CD4-positive, alpha-beta T cell treated with Interleukin-6 at 100 ng/mL for 8 hours (primary cell): ENCODE data around the gene HS6ST2.
A peak's percentile ranks its signal among the peaks of the same experiment; 100 is the strongest.

ENCODE experiments used
- DNase-seq: peaks from one replicate; pipeline ENCODE4 v3.0.0-alpha.2; 2020; ENCODE audit warnings: mixed read lengths, low spot score

HS6ST2 gene

DNA sequence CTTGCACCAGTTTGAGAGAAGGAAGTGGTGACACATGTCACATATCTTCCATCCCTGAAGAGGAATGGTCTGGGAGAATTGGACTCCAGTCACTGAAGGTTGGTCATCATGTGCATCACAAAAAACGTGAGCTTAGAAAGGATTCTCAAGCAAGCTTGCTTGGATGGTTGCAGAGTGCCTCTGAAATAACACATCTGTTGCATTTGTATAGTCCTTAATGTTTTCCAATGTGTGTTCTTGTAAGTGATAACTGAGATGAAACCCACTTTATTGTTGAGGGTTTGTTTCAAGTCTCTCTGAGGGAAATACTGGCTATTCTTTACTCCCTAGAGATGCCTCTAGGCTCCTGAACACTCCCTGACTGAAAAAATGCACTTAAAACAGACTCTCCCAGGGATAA, 285.1 kb downstream of the HS6ST2 start:
- no peak for DNase-seq

DNA sequence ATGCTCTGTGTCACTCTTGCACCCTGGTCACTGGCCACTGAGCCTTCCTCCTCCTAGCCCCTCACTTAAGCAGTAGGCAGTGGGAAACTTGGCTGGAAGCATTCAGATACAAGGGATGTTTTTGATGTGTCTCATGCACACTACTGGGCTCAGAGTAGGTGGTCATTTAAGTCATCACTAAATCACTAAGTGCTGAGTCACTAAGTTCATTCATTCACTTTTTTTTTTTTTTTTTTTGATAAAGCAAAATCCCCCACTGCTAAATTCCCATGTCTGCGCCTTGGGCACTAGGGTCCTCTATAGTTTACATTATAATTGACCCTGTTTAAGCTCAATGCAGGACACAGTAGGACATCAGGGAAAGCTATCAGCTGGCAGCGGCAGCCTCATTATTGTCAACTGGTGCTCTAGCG, 287.2 kb downstream of the HS6ST2 start:
- no peak for DNase-seq

DNA sequence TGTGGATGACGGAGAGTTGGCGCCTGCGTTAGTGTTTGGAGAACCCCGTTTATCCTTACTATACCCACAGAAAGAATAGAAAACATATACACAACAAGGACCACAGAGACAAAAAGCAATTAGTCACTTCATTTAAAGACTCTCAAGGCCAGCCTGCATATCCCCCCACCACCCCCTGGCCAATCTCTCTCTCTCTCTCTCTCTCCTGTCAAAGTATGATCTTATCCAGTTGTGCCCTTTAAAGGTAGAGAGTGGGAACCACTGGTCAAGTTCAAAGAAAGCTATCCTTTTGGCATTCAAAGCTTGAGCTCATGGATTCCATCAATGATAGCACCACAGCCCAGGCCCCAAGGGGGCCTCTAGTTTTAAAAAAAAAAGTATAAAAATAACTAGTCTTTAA, 289.3 kb downstream of the HS6ST2 start:
- DNase-seq, result no peak

DNA sequence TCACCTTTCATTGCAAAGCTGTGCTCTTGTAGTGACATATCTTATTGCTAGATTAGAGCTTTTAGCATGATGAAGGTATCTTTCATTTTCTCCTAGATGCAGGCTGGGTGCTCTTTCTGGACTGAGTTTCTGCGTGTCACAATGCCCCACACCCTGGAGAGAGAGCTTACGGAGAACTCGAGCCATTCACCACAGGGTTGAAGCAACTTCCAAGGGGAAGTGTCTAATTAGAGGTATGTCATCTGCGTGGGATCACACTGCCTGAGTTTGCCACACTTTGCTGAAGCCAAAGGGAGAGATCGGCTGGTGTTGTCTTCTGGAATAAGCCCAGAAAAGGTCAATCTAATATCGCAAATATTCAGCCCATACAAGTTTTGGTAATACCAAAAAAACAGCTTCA, 290.3 kb downstream of the HS6ST2 start:
- DNase-seq, result no peak

DNA sequence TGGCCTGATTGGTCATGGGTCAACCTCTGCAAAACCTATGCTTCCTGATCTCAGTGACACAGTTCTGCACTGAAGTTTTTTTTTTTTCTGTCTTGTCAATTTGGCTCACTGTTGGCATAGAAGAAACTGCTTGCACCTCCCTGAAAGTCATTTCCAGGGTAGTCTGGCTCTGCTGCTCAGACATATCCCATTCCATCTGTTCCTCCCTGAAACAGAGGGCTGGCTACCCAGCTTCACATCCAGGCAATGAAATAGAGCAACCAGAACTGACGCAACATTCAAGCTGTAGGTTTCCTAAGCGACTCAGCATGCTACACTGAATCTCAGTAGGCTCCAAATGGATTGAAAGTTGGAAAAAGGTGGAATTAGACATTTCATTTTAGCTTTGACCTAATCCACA, 292.8 kb downstream of the HS6ST2 start:
- DNase-seq, result no peak

DNA sequence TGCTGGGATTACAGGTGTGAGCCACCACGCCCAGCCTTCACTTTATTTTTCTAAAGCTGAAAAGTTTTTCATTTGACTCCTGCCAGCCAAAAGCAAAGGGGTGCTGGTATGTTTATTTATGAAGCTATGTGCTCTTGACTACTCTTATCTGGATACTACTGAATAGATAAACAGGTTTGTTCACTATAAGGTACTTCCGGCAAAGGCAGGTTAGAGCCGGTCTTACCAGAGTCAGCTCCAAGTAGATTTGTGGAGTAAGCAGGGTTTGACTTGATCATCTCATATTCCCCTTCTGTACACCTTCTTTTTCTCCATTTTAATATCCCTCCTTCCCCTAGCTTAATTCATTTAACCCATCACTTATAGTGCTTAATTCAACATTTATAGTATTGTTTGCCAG, 294.2 kb downstream of the HS6ST2 start:
- no peak for DNase-seq

DNA sequence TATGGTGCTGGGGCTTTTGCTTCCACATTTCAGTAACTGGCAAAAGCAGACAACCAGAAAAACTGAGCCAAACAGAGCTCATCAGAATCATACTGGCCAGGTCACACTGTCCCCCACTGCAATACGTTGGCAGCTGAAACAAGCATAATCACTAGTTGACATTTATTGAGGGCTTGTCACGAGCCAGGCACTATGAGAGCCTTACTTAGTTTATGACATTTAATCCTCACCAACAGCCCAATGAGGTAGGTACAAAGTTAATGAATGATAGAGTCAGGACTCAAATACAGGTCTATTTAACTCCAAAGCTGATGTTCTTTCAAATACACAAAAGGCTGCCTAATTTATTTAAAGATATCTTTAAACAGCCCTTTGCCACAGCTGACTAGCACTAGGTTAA, 295.6 kb downstream of the HS6ST2 start:
- no peak for DNase-seq

DNA sequence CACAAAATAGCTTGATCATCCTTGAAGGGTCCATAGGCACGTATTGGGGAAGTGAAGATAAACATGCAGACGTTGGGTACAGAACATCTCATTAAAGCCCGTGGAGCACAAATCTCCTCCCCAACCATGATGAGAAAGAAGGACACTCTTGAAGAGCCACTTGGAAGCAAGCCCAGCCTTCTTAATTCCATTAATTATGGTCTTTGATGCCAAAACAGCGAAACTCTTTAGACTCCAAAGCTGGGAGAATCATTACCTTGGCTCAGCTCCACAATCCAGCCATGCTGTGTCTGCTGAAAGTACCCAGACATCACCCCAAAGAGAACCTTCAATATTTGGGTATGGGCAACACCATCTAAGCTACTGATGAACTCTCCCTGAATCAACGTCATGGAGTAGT, 300.6 kb downstream of the HS6ST2 start:
- DNase-seq, result no peak

DNA sequence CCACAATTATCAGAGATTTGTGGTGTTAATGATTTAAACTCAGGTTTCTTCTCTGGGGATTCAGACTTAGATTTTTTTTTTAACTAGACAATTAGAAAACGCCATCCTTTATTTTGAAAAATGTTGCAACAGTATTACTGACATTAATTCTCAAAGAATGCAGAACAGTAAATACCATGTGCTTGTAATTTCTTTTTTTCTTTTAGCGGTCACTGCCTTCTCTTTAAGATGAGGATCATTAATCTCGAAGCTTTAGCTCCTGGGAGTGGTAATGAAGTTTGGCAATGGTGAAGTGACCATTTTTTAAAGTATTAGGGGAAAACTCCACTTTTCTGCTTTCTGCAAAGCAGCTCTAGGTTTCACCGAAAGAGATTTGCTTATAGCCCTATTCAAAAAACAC, 305.6 kb downstream of the HS6ST2 start:
- DNase-seq, result no peak

DNA sequence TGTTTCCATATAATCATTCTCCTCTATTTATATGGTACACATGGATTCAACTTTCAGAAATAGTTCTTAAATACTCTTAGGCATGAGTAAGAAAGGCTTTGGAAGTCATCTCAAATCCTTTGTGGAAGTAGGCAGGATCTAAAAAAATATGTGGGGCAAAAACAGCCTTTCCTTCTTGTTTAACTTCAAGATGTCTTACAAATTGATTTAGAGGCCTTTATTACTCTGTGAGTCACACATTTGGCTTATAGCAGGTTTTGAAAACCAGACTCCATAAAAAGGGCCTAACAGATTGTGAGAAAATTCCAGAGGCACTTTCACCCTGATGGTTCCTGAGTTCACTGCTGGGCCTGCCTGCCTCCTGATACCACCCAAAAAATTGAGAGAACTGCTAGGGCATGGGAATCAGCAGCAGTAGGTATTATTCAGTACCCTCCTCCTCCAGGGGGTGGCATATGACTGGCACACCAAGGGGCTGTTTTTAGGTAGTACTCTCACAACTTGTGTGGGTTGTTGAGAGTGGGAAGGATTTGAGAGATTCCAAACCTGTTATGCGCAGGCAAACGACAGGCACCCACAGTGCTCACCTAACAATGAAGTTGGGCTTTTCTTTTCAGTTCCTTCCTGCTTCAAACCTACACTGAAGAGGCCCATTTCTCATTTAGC, 306.9 kb downstream of the HS6ST2 start:
- DNase-seq, result no peak

DNA sequence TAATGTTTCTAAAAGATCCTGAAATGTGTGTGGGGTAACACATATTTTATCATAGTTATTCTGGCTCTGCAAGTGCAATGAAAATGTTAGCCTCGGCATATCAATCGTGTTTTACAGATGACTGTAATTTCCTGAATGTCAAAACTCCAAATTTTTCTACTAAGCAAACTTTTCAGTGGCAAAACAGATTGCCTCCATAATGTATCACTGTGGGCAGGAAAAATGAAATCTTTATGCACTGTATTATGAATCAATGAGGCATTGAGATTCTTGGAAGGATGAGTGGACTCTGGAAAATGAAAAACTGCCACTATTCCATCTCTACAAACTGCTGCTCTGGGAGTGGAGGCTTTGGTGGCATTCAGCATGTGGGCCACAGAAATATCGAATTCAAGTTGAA, 309.5 kb downstream of the HS6ST2 start:
- no peak for DNase-seq

DNA sequence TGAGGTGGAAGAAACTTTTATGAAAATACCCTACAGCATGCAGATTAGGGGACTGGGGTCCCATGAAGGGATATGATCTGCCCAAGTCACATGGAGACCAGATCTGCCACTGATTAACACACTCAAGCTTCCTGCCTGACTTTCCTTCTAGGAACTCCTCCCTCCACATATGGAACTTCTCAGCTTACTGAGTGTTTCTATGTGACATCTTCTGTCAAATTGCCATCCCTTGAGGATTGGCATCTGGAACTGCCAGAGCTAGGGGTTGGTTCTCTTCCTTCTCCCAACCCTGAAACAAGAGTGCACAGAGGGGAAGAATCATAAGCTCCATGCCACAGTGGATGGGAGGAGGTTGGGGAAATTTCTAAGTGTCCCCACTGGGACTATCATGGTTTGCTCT, 319.0 kb downstream of the HS6ST2 start:
- DNase-seq, result no peak

DNA sequence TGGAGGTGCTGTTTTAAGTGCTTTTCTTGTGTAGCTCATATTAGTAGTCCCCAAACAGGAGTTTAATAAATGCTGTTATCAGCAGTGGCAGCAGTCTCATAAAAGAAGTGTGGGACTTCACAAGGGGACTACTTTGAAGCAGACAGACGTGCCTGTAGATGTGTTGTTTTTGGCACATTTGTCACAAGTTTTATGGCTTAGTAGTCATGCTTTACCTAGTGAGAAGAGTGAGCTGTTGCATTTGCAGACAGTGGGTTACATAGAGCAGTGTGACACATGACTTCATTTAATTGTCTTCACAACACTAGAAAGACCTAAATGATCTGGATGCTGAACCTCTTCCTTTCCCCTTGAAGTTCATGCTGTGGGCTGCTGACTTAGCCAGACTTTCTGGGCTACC, 320.1 kb downstream of the HS6ST2 start:
- DNase-seq, result no peak

DNA sequence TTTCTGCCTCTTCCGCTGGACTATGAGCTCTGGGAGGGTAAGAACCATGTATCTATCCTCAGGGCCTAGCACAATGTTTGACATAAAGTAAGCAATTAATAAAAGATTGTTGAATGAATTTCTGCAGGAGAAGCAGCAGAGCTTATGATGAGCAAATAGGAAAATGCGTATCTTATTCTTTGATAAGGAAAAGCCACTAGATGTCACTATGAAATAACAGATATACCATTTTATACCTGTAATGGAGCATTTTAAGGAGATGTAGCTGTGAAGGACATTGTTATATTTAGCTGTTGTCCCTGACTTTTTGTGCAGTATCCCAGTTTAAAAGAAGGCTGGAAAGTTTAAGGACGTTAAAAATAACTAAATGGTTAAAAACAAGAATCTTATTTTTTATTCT, 322.3 kb downstream of the HS6ST2 start:
- no peak for DNase-seq

DNA sequence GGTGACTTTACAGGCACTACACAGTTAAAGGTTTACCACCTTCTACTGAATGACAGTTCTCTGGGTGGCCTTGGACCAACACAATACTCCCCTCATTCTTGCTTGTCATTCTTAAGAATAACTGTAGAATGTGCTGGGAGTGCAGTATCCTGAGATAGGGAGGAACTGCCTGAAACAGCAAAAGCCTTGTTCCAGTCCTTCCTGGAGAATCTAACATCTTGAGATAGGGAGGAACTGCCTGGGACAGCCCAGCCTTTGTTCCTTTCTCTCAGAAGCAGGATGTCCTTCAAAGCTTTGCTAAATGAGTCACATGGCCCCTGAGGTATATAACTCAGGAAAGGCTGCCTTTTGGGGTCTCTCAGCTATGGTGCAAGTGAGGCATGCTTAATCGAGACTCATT, 323.9 kb downstream of the HS6ST2 start:
- no peak for DNase-seq

DNA sequence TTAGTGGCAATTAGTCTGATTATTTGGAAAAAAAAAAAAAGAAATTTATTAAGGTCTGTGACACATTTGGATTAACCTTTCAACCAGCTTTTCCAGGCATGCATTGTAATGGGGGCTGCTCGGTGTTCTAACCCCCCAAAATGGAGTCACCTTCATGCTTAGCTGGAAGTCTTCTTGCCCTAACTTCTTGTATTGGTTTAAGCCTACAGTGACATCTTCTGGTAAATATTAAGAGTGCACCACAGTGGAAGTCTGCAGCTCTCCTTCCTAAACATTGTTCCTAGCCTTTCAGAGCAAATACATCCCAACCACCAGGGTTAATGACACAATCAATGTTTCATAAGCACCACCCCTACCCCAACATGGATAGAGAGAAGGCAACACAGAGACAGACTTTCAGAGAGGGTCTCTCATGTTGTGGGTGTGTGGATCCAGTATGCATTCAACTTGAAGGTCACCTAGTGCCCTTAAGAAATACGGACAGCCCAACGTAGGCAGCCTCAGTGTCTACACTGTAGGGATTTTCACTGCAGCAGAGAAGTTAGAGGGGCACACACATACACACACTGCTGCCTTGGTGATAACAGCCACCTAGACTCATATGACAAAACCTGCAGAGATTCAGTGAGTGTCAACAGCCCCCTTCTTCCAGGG, 326.7 kb downstream of the HS6ST2 start:
- DNase-seq, result peak; percentile 5

DNA sequence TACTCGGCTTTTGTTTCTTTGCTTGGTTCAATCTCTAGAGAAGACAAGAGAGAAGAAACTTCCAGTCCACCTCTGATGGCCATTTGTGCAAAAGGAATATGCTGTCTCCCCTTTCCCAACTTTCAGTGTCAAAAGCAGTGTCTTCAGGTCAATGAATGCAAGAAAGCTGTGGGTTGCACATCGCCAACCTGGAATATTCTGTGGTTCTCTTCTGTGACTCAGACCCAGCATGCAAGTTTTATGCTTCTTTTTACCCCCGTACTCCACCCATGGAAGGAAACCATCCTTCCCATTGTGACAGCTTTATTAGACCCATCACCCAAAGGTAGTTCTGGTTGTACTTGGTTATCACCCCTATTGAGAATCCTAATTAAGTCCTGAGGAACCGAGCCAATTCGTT, 334.0 kb downstream of the HS6ST2 start:
- no peak for DNase-seq

DNA sequence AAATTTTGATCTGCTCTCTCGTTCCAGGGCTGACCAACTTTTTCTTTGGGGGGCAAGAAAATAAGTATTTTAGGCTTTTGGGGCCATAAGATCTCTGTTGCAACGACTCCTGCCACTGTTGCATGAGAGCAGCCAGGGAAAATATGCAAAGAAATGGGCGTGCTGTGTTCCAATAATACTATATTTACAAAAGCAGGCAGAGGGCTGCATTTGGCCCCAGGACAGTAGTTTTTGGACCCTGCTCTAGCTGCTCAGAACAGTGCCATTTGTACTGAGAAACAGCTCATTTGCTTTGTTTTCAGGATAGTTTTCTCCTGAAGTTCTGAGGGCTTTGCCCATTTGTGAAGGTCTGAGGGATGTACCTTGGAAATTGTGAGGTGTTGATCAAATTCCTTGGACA, 334.5 kb downstream of the HS6ST2 start:
- DNase-seq, result no peak

DNA sequence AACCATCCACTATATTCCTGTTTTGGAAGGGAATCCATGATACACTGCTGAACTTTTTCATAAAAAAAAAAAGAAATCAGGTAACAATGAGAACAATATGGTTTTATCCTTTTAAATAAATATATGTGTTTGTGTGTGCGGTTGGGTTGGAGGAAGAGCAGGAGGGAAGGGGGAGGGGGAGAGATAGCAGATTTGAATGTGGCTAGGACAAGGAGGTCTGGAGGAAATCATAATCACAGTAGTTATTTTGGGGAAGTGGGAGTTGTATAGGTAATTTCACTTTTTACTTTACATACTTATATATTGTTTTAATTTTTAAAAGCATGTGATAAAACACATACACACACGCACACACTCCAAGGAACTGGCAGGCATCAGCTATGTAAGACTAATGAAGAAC, 335.1 kb downstream of the HS6ST2 start:
- no peak for DNase-seq

DNA sequence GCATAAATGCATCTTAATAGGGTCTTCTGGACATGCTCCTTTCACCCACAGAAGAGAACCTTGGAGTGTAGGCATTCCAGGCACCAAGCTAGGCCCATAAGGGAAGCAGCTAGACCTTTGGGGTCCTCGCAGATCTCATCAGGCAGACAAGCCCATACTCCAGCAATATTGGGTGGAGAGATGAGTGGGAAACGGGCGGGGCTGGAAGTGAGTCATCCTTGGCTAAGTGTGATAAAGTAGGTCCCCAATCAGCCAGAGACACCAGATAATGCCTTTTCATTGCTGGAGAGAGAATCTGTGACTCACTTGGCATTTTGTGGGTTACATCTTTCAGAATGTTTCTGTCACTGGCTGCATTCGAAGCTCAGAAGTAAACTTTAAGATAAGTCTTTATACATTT, 336.3 kb downstream of the HS6ST2 start:
- DNase-seq, result no peak

DNA sequence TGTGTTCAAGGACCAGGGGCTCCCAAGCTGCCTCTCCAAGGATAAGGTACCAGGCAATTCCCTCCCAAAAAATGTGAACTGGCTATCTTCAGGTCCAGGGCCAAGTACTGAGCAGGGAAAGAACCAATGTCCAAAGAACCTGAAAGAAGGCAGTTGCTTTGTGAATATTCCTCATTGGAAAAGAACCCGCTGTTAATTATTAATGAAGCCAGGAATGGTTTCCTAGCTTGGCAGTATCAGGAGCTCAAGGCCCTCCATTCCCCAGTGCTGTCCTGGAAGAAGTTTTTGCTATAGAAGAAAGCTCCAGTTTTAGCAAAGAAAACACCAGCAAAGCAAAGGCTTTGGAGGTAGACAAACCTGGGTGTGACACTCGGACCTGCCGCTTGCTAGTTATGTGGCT, 339.6 kb downstream of the HS6ST2 start:
- no peak for DNase-seq

DNA sequence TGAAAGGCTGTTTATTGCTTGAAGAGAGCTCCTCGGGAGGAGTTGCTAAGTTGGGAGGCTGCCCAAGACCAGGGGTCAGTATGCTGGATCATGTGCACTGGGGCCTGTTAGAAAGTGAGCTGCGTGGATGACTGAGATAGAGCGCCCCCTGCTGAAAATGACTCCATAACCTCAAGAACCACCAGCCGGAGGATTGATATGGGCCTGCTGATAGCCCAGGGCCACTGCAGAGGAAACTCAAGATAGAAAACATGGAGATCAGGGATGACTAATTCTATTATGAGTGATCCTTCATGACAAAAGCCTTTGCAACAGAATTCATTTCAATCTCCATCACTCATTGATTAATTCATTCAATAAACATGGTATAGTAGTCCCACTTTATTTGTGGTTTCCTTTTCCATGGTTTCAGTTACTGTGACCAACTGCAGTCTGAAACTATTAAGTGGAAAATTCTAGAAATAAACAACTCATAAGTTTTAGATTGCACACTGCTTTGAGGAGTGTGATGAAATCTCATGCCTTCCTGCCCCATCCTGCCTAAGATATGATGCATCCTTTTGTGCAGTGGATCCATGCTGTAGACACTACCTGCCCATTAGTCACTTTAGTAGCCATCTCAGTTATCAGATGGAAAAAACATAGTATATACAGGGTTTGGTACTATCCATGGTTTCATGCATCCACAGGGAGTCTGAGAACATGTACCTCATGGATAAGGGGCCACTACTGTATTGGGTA, 342.9 kb downstream of the HS6ST2 start:
- peak; percentile 26 for DNase-seq

DNA sequence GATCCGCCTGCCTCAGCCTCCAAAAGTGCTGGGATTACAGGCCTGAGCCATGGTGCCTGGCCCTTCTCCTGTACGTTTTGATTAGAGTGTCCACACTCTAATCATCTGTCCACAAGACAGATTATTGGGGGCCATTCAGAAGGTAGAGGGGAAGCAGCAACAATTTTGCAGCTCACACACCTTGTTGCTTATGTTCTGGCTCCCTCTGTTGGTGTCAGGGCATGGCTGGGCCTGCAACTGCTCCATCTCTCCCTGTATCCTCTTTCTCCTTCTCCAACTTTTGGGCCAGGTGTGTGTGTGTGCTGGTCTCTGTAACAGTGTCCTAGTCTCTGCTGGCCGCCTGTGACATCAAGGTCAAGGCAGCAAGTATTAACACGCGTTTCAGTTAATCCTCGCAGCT, 344.1 kb downstream of the HS6ST2 start:
- DNase-seq, result no peak

DNA sequence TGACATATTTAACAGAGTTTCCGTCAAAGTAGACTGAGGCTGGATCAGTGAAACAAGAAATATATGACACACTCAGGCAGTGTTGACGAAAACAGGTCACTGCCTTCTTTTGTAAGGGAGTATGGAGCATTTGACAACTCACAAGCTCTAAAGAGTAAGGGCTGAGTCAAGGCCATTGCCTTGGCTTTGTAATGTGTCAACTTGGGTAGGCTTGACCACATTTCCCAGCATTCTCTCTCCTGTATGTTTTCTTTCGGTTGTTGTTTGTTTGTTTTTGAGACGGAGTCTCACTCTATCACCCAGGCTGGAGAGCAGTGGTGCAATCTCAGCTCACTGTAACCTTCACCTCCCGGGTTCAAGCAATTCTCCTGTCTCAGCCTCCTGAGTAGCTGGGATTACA, 344.6 kb downstream of the HS6ST2 start:
- no peak for DNase-seq
